ENCODE data around the gene DPF3. TPM values are rescaled to one million over a fixed set of nuclear protein-coding genes. Genes with fewer than 3 reads are reported as not detected.
A peak's percentile ranks its signal among the peaks of the same experiment; 100 is the strongest.

DPF3 gene
- total RNA-seq, 1 donor from 2014 or later, result 2.0 TPM

- no peak for DNase-seq (ENCODE audit: low spot score)
Observed at GRCh38 chr14:72774894-72775620, 118.8 kb downstream of the DPF3 start.

GRCh38 chr14:72774141-72774540 is 119.8 kb downstream of the DPF3 start:
- DNase-seq (ENCODE audit: low spot score), result no peak

DNA sequence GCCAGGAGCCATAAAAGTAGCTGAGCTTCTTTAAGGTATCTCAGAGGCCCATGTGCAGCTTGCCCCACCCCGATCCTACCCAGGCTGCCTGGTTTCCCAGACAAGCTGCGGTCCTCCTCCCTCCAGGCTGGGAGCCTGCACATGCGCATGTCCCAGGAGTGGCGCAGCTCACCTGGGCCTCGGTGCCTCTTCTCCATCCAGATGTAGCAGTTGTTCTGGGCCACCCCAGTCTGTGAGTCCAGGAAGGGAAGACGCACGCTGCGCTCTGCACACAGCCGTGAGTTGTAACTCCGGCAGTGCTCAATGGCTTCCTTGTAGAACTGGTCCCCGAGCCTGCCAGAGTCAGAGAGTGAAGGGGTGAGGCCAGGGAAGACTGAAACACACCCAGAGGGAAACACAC is 122.3 kb downstream of the DPF3 start:
- no peak for DNase-seq (ENCODE audit: low spot score)

- DNase-seq (ENCODE audit: low spot score), result no peak
Observed at GRCh38 chr14:72766296-72766695, 127.6 kb downstream of the DPF3 start.

- no peak for DNase-seq (ENCODE audit: low spot score)
Observed at GRCh38 chr14:72763892-72764291, 130.0 kb downstream of the DPF3 start.

DNA sequence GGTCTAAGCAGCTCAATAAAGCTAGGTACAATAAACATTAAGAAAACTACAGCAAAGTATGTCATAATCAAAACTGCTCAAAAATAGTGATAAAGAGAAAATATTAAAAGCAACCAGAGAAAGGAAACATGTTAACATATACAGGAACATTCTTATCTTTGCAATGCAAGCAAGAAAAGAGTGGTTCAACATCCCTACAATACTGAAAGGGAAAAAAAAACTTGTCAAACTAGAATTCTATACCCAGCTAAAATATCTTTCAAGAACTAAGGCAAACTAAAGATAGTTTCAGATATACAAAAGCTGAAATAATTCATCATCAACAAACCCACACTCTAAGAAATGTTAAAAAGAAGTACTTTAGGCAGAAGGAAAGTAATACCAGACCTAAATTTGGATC is 134.2 kb downstream of the DPF3 start:
- no peak for DNase-seq (ENCODE audit: low spot score)

DNA sequence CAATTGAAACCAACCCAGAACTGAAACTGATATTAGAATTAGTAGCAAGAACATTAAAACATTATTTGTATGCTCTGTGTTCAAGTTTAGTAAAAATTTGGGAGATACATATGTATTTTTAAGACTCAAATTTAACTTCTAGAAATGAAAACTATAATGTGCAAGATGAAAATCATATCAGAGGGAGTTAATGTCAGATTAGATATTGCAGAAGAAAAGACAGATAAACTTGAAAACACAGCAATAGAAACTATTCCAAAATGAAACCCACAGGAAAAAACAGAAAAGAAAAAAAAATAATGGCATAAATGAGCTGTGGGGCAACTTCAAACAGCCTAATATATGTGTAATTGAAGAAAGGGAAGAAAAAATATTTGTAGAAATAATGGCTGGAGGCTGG is 134.9 kb downstream of the DPF3 start:
- DNase-seq (ENCODE audit: low spot score), result no peak

DNA sequence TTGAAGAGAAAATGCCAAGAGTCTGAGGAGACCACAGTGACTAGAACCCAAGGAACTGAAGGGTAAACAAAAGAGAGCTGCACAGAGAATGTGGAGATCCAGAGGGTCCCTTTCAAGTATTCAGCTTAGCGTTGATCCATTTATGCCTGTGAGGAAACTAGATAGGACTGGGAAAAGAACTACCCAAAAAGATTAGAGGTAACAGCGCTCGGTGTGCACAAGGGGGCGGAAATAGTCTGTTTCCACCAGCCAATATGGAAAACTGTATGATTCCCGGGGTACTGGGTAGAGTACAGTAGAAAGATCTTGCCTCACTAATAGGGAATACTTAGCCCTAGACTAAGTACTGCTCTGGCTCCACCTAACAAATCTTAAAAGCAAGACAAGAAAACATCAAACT is 135.5 kb downstream of the DPF3 start:
- DNase-seq (ENCODE audit: low spot score), result no peak

DNA sequence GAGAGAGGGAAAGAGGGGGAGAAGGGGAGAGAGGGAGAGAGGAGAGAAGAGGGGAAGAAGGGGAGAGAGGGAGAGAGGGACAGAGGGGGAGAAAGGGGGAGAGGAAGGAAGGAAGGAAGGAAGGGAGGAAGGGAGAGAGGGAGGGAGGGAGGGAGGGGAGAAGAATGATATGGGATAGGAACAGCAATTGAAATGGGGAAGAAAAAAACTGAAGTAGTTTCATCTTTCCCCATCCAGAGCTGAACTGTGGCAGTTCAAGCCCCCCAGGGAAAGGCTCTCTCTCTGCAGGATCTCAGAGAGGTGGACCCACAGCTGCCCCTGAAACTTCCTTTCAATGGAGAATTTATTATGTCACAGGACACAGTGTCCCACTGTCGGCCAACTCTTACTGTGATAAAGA is 136.9 kb downstream of the DPF3 start:
- no peak for DNase-seq (ENCODE audit: low spot score)

DNA sequence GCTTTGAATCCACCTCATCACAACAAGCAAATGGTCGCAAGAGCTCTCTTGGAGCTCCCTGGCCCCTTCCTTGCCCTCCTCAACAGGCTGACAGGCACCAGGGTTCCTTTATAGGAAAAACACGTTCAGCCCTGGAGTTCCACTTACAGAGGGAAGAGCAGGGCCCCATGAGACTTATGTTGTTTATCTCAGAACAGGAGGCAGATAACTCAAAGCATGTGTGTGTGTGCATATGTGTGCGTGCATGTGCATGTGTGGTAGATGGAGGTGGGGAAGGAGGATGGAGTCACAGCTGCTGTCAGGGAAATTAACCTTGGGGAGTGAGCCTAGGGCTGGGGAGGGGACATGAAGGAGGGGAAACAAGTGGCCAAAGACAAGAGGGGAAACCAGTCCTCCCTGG is 138.1 kb downstream of the DPF3 start:
- DNase-seq (ENCODE audit: low spot score), result no peak

GRCh38 chr14:72754949-72755348 is 139.0 kb downstream of the DPF3 start:
- no peak for DNase-seq (ENCODE audit: low spot score)

GRCh38 chr14:72753879-72754400 is 140.0 kb downstream of the DPF3 start:
- DNase-seq (ENCODE audit: low spot score), result no peak

GRCh38 chr14:72753044-72753710 is 140.7 kb downstream of the DPF3 start:
- DNase-seq (ENCODE audit: low spot score), result no peak

DNA sequence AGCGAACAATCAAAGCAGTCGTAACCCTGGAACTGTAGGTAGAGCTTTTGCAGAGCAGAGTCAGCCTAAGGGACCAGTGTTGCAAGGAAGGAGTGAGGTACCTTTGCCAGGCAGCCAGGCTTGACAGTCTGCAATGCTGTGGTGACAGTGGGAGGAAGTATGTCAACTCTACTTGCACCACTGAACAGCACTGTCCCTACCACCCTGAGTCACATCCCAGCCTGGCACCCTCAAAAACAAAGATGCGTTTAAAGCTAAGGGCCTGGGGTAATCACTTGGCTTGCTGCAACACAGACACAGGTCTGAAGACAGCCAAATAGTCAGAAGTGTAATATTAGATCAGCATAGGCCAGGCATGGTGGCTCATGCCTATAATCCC is 141.9 kb downstream of the DPF3 start:
- no peak for DNase-seq (ENCODE audit: low spot score)

DNA sequence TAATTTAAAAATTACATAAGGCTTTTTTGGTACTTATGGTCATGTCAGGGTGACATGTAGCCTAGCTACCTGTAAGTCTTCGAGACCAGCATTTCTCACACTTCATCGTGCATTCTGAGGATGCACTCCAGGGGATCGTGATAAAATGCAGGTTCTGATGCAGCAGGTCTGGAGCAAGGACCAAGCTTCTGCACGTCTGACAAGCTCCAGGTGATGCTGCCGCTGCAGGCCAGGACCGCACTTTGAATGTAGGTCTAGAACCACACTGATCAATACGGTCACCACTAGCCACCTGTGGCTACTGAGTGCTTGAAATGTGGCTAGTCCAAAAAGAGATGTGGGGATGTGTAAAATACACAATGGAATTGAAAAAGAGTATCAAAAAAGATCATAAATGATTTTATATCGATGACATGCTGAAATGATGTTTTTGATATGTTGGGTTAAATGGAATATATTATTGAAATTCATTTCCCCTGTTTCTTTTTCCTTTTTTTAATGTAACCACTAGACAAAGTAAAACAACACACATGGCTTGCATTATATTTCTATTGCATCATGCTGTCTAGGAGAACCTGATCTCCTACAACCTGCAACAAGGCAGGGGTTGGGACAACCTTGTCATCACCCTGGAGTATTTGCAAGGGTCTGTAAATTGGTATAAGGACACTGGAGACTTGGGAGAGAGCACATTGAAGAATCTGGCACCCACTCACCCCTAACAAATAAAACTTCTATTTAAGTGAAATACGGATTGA is 142.4 kb downstream of the DPF3 start:
- DNase-seq (ENCODE audit: low spot score), result no peak

DNA sequence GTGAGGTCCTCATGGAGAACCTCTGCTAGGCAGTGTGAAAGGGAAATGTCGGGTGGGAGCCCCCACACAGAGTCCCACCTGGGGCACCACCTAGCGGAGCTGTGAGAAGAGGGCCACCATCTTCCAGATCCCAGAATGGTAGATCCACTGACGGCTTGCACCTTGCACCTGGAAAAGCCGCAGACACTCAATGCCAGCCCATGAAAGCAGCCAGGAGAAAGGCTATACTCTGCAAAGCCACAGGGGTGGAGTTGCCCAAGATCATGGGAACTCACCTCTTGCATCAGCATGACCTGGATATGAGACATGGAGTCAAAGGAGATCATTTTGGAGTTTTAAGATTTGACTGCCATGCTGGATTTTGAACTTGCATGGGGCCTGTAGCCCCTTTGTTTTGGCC is 145.0 kb downstream of the DPF3 start:
- DNase-seq (ENCODE audit: low spot score), result peak; percentile 20

DNA sequence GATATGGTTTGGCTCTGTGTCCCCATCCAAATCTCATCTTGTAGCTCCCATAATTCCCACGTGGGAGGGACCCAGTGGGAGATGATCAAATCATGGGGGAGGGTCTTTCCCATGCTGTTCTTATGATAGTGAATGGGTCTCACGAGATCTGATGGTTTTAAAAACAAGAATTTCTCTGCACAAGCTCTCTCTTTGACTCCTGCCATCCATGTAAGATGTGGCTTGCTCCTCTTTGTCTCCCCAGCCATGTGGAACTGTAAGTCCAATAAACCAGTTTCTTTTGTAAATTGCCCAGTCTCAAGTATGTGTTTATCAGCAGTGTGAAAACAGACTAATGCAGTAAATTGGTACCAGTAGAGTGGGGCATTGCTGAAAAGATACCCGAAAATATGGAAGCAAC is 146.2 kb downstream of the DPF3 start:
- no peak for DNase-seq (ENCODE audit: low spot score)

GRCh38 chr14:72745991-72746980 is 147.6 kb downstream of the DPF3 start:
- peak; percentile 35 for DNase-seq (ENCODE audit: low spot score)

- no peak for DNase-seq (ENCODE audit: low spot score)
Observed at GRCh38 chr14:72745546-72745945, 148.4 kb downstream of the DPF3 start.

DNA sequence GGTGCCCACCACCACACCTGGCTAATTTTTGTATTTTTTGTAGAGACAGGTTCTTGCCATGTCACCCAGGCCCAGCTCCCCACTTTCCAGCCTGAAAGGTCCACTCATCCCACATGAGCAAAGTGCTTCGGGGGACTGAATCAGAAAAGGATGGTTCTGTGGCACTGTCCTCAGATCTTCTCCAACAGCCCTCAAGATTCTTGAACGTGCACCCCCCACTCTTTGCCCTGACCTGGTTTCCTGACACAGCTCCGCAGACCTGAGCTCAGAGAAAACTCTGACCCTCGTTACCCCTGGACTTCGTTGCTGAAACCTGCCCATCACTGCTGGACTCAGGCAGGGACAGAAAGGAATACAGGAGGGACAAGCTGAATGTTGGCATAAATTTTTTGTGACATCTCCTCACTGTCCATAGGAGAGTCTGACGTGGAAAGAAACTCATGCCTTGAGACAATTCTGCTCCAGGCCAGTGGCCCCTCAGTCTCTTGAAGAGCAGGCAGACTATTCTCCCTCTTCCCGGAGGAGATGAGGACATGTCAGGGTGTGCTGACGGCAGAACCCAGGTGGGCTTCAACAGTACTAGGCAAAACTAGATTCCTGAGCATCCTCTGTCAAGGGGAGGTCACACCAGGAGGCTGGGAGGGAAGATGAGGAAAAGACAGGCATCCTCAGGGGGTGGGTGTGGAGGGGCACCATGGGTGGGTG is 149.3 kb downstream of the DPF3 start:
- peak; percentile 32 for DNase-seq (ENCODE audit: low spot score)

- DNase-seq (ENCODE audit: low spot score), result peak; percentile 38
Observed at GRCh38 chr14:72743626-72744025, 150.3 kb downstream of the DPF3 start.

All from ureter (tissue), 1 donor.